H1 (cell line): ENCODE measurements around the gene FMNL2. TPM values are rescaled to one million over a fixed set of nuclear protein-coding genes. Genes with fewer than 3 reads are reported as not detected.

ENCODE experiments used
- CTCF ChIA-PET: fragments of 300-600 bp; sonication (Branson Sonifier 250); formaldehyde crosslinking; loops from one replicate; lab custom pipeline; 2021; ENCODE audit not compliant: partially characterized antibody; lab: Charles Lee
- POLR2A ChIA-PET: fragments of 300-600 bp; sonication (Branson Sonifier 250); formaldehyde crosslinking; loops from one replicate; lab custom pipeline; 2021; ENCODE audit warnings: inconsistent platforms; ENCODE audit not compliant: partially characterized antibody; lab: Charles Lee
- DNase-seq, 2 experiments: peaks; one replicate each; pipeline versions ENCODE4 v3.0.0 to v3.0.0-alpha.2; 2010 to 2022; ENCODE audit warnings: low spot score in 2 of 2, low read depth in 1 of 2, mixed read lengths in 1 of 2
- FAIRE-seq: peaks from 2 replicates; lab custom pipeline; 2011; peaks lifted over from hg19 to GRCh38; lab: Jason Lieb, UNC
- H2AFZ ChIP-seq: 2 replicates; pipeline ENCODE4 v1.8.1; 2012; ENCODE audit warnings: low read length, inconsistent platforms
- H2AK5ac ChIP-seq: 2 replicates; pipeline ENCODE4 v1.6.1; 2013; ENCODE audit warnings: low read depth, low read length
- H2BK120ac ChIP-seq: replicated peaks from 2 replicates; pipeline ENCODE3; 2013; ENCODE audit warnings: low read depth, low read length, inconsistent platforms
- H2BK12ac ChIP-seq: 2 replicates; pipeline ENCODE4 v1.6.1; 2013; ENCODE audit warnings: low read depth, low read length
- H2BK15ac ChIP-seq: 2 replicates; pipeline ENCODE4 v1.6.1; 2013; ENCODE audit warnings: low read length
- H2BK20ac ChIP-seq: 2 replicates; pipeline ENCODE4 v1.6.1; 2013; ENCODE audit warnings: low read length
- H2BK5ac ChIP-seq: 2 replicates; pipeline ENCODE4 v1.6.1; 2013; ENCODE audit warnings: low read depth, low read length
- H3K14ac ChIP-seq: 2 replicates; pipeline ENCODE4 v1.6.1; 2013; ENCODE audit warnings: inconsistent platforms; ENCODE audit not compliant: insufficient read length
- H3K18ac ChIP-seq: 2 replicates; pipeline ENCODE4 v1.6.1; 2013; ENCODE audit warnings: low read length; ENCODE audit errors: extremely low read depth
- H3K23ac ChIP-seq: 2 replicates; pipeline ENCODE4 v1.6.1; 2013; ENCODE audit warnings: inconsistent platforms; ENCODE audit not compliant: insufficient read length
- H3K23me2 ChIP-seq: 2 replicates; pipeline ENCODE4 v1.6.1; 2013; ENCODE audit warnings: low read depth, low read length
- H3K27ac ChIP-seq: 2 replicates; pipeline ENCODE4 v1.6.1; 2011; ENCODE audit warnings: low read depth, low read length, inconsistent platforms
- H3K27me3 ChIP-seq, 4 experiments: replicated peaks in 1 of 4; 1 replicate in 1 of 4; 2 replicates in 3 of 4; pipeline versions ENCODE4 v1.6.1 to v1.8.1; 2011 to 2013; ENCODE audit warnings: low read length in 3 of 4, mild to moderate bottlenecking in 3 of 4, inconsistent platforms in 2 of 4, mixed read lengths in 2 of 4, moderate library complexity in 1 of 4; ENCODE audit not compliant: control insufficient read depth in 3 of 4, insufficient read depth in 3 of 4; ENCODE audit errors: extremely low read depth in 1 of 4
- H3K36me3 ChIP-seq, 4 experiments: 2 replicates each; pipeline versions ENCODE4 v1.6.1 to v1.8.1; 2011 to 2013; ENCODE audit warnings: mild to moderate bottlenecking in 4 of 4, low read length in 3 of 4, moderate library complexity in 2 of 4, control low read depth in 1 of 4, inconsistent platforms in 1 of 4; ENCODE audit not compliant: insufficient read depth in 4 of 4, control insufficient read depth in 2 of 4
- H3K4ac ChIP-seq: replicated peaks from 2 replicates; pipeline ENCODE3; 2013; ENCODE audit warnings: low read length, low read depth, mixed read lengths, inconsistent platforms; ENCODE audit not compliant: insufficient read length
- H3K4me1 ChIP-seq, 4 experiments: replicated peaks in 1 of 4; 1 replicate in 1 of 4; 2 replicates in 3 of 4; pipeline versions ENCODE4 v1.6.1 to v1.8.1; 2011 to 2013; ENCODE audit warnings: low read length in 3 of 4, inconsistent platforms in 2 of 4, mixed read lengths in 1 of 4; ENCODE audit not compliant: insufficient read depth in 4 of 4, control insufficient read depth in 3 of 4
- H3K4me2 ChIP-seq, 2 experiments: 2 replicates each; pipeline versions ENCODE4 v1.6.1 to v1.8.1; 2011 to 2013; ENCODE audit warnings: low read depth in 2 of 2, low read length in 2 of 2, control low read depth in 1 of 2, inconsistent platforms in 1 of 2, mild to moderate bottlenecking in 1 of 2; ENCODE audit not compliant: insufficient read depth in 1 of 2
- H3K4me3 ChIP-seq, 4 experiments: fragments of 200-600, 300-600 bp in 1 of 4; sonication (generic), shearing (Covaris generic), sonication (Bioruptor Twin) in 1 of 4; 2 replicates each; pipeline versions ENCODE4 v1.5.1 to v1.8.1; 2011 to 2016; ENCODE audit warnings: low read length in 4 of 4, low read depth in 3 of 4, control low read depth in 2 of 4, inconsistent platforms in 2 of 4, mild to moderate bottlenecking in 2 of 4, mixed read lengths in 1 of 4, moderate library complexity in 1 of 4; ENCODE audit not compliant: insufficient read depth in 2 of 4; ENCODE audit errors: extremely low read depth in 1 of 4
- H3K56ac ChIP-seq: replicated peaks from 2 replicates; pipeline ENCODE3; 2013; ENCODE audit warnings: low read depth, mild to moderate bottlenecking, mixed read lengths, low read length, inconsistent platforms; ENCODE audit not compliant: insufficient read length
- H3K79me1 ChIP-seq: 2 replicates; pipeline ENCODE4 v1.6.1; 2013; ENCODE audit warnings: low read depth, low read length, control low read depth
- H3K79me2 ChIP-seq, 2 experiments: 2 replicates each; pipeline versions ENCODE4 v1.6.1 to v1.8.1; 2012 to 2013; ENCODE audit warnings: low read length in 2 of 2, mild to moderate bottlenecking in 2 of 2, inconsistent platforms in 1 of 2; ENCODE audit not compliant: insufficient read depth in 2 of 2, control insufficient read depth in 1 of 2
- H3K9ac ChIP-seq, 4 experiments: replicated peaks in 1 of 4; 1 replicate in 1 of 4; 2 replicates in 3 of 4; pipeline versions ENCODE4 v1.6.1 to v1.8.1; 2011 to 2013; ENCODE audit warnings: low read depth in 3 of 4, low read length in 3 of 4, control low read depth in 2 of 4, mild to moderate bottlenecking in 2 of 4, moderate library complexity in 2 of 4, inconsistent platforms in 1 of 4; ENCODE audit errors: extremely low read depth in 1 of 4
- H3K9me3 ChIP-seq, 2 experiments: 2 replicates each; pipeline versions ENCODE4 v1.6.1 to v1.8.1; 2012 to 2013; ENCODE audit warnings: mild to moderate bottlenecking in 2 of 2, moderate library complexity in 2 of 2, control low read depth in 1 of 2, inconsistent platforms in 1 of 2, low read depth in 1 of 2, low read length in 1 of 2, mixed read lengths in 1 of 2; ENCODE audit not compliant: insufficient read depth in 2 of 2
- H4K20me1 ChIP-seq, 2 experiments: replicated peaks in 1 of 2; 2 replicates each; pipeline versions ENCODE3 to v1.8.1; 2011 to 2013; ENCODE audit warnings: inconsistent platforms in 2 of 2, low read length in 2 of 2, mild to moderate bottlenecking in 1 of 2; ENCODE audit not compliant: insufficient read depth in 2 of 2, control insufficient read depth in 1 of 2
- H4K5ac ChIP-seq: 2 replicates; pipeline ENCODE4 v1.6.1; 2013; ENCODE audit warnings: low read length, low read depth, mixed read lengths, inconsistent platforms; ENCODE audit not compliant: insufficient read length
- H4K8ac ChIP-seq: 2 replicates; pipeline ENCODE4 v1.8.0; 2013; ENCODE audit warnings: mild to moderate bottlenecking, moderate library complexity, low read length, inconsistent platforms; ENCODE audit not compliant: insufficient read depth; ENCODE audit errors: extremely low read depth
- H4K91ac ChIP-seq: replicated peaks from 2 replicates; pipeline ENCODE3; 2013; ENCODE audit warnings: low read length, mixed read lengths, inconsistent platforms; ENCODE audit not compliant: insufficient read length
- ASH2L ChIP-seq: fragments of 200-600, 300-600 bp; sonication (generic); IDR thresholded peaks from one replicate; pipeline ENCODE4 v1.7.1; 2017; ENCODE audit warnings: low read length
- CBX5 ChIP-seq: fragments of 300-800, 300-1000 bp; sonication (generic); IDR thresholded peaks from 2 replicates; pipeline ENCODE4 v1.7.1; 2016; ENCODE audit warnings: antibody characterized with exemption, low read length, low read depth
- CHD1 ChIP-seq: IDR thresholded peaks from 2 replicates; pipeline ENCODE4 v1.6.1; 2012; ENCODE audit warnings: low read depth, low read length, improper control_type of control experiment
- CHD2 ChIP-seq: IDR thresholded peaks from 2 replicates; pipeline ENCODE4 v1.6.1; 2012; ENCODE audit warnings: low read length, improper control_type of control experiment
- CREB1 ChIP-seq: IDR thresholded peaks from 2 replicates; pipeline ENCODE4 v1.6.1; 2012; ENCODE audit warnings: inconsistent platforms
- EZH2 ChIP-seq: fragments of 200-600 bp; sonication (generic); IDR thresholded peaks from 2 replicates; pipeline ENCODE4 v1.7.1; 2012; ENCODE audit warnings: low read depth, mild to moderate bottlenecking, moderate library complexity, low read length, inconsistent platforms; ENCODE audit not compliant: severe bottlenecking
- FOSL1 ChIP-seq: IDR thresholded peaks from 2 replicates; pipeline ENCODE4 v1.6.1; 2011; ENCODE audit warnings: mild to moderate bottlenecking, low read depth, low read length, moderate library complexity; ENCODE audit not compliant: insufficient read depth
- GTF2F1 ChIP-seq: IDR thresholded peaks from 2 replicates; pipeline ENCODE4 v1.6.1; 2012; ENCODE audit warnings: low read depth, low read length, improper control_type of control experiment, borderline replicate concordance
- HDAC6 ChIP-seq: IDR thresholded peaks from one replicate; pipeline ENCODE4 v1.7.1; 2012; ENCODE audit warnings: low read depth, mild to moderate bottlenecking, inconsistent platforms, low read length, moderate library complexity
- MAFK ChIP-seq: IDR thresholded peaks from 2 replicates; pipeline ENCODE4 v1.6.1; 2012; ENCODE audit warnings: low read depth, mild to moderate bottlenecking, improper control_type of control experiment, low read length
- RBBP5 ChIP-seq: IDR thresholded peaks from 2 replicates; pipeline ENCODE4 v1.7.1; 2012; ENCODE audit warnings: low read depth, mild to moderate bottlenecking, inconsistent platforms, low read length, moderate library complexity, borderline replicate concordance
- RXRA ChIP-seq: IDR thresholded peaks from 2 replicates; pipeline ENCODE4 v1.6.1; 2011; ENCODE audit warnings: low read depth, mild to moderate bottlenecking, low read length, moderate library complexity; ENCODE audit not compliant: insufficient read depth
- SIN3A ChIP-seq, 2 experiments: IDR thresholded peaks in 1 of 2; conservative IDR thresholded peaks in 1 of 2; 2 replicates each; pipeline ENCODE4 v1.6.1; 2011 to 2012; ENCODE audit warnings: low read length in 2 of 2, improper control_type of control experiment in 1 of 2, low read depth in 1 of 2, mild to moderate bottlenecking in 1 of 2
- TAF1 ChIP-seq: IDR thresholded peaks from 2 replicates; pipeline ENCODE4 v1.6.1; 2011; ENCODE audit warnings: mild to moderate bottlenecking, low read depth, low read length
- WGBS, 2 experiments: shearing (Covaris generic) in 1 of 2; methylation state at CpG; one replicate each; pipeline versions ENCODE4 v1.1.6 to v1.1.7; 2013 to 2015; ENCODE audit warnings: low lambda C conversion rate in 2 of 2, mixed read lengths in 2 of 2, inconsistent platforms in 1 of 2, low coverage in 1 of 2, missing lambda C conversion rate in 1 of 2; ENCODE audit not compliant: insufficient replicate concordance in 2 of 2, insufficient coverage in 1 of 2, insufficient read length in 1 of 2; ENCODE audit errors: extremely low coverage in 1 of 2, missing lambda C conversion rate in 1 of 2; 5-methylcytosine and 5-hydroxymethylcytosine counted together
- polyA plus RNA-seq, 7 experiments: library from polyadenylated mRNA; depleted of rRNA in 3 of 7; stranded (reverse) in 5 of 7; unstranded in 2 of 7; fragments of >200 nt in 5 of 7; fragments of 200-250 nt in 2 of 7; gene quantifications; 1 replicate in 5 of 7; 2 replicates in 1 of 7; 4 replicates in 1 of 7; pipeline versions ENCODE4 v1.2.1 to v1.2.3, GENCODE V29; 2011 to 2013; ENCODE audit warnings: missing spikeins in 2 of 7, mixed read lengths in 2 of 7
- total RNA-seq: library from RNA; stranded (reverse); fragmentation: NEBNext Ultra II Directional; extraction: Animal tissue kit (Norgen Biotek cat#: 25700); gene quantifications from 2 replicates; pipeline ENCODE4 v1.2.1, GENCODE V29; 2021
- TF ChIP-seq, protein P1 (sequence below): IDR thresholded peaks from 2 replicates; pipeline ENCODE4 v1.6.1; 2012; ENCODE audit warnings: inconsistent platforms

Gene FMNL2
- total and polyA plus RNA-seq, 2 of the 8 experiments (the other 6 are each of a cell fraction or from before 2014, with no cell fraction given): 15.5 to 45.1 TPM

DNA sequence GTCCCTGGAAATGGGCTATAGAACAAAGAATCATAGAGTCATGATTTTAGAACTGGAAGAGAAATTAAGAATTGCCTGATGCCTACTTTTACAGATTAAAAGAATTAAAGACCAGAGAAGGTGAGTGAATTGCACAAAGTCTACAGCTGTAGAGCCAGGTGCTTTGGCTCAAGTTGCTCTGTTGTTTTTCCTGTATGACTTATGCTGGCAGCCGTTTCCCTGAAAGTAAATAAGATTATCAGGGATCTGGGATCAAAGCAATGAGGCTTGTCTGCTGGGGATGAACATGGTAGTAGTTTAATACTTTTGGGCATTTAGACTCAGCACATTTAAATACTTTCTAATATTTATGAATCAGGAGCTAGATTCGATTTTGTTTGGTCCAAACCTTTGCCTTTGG is 215.4 kb downstream of the FMNL2 start:
- POLR2A ChIA-PET: no interaction called here
- H2BK20ac ChIP-seq: no peak overlapping the region
- no peak overlapping the region for H2BK5ac ChIP-seq
- H2AFZ ChIP-seq: no peak overlapping the region
- no peak overlapping the region for H3K4me2 ChIP-seq
- no peak overlapping the region for H3K4me3 ChIP-seq
- H2AK5ac ChIP-seq: no peak overlapping the region
- no peak overlapping the region for H4K5ac ChIP-seq
- no peak overlapping the region for H3K14ac ChIP-seq
- no peak overlapping the region for H2BK15ac ChIP-seq
- H3K23me2 ChIP-seq: no peaks in the 10 kb centered on the region
- H3K36me3 ChIP-seq: peaks cover 0 to 2% (median 1%) of the 10 kb centered on the region in 4 experiments; a peak in 3 of 8 replicates
- no peak overlapping the region for H2BK120ac ChIP-seq
- H3K56ac ChIP-seq: no peak overlapping the region
- no peak overlapping the region for H4K8ac ChIP-seq
- no peaks in the 10 kb centered on the region for H3K9me3 ChIP-seq
- FAIRE-seq (no peak), DNase-seq (no peak)
- H3K79me2 ChIP-seq: no peaks in the 10 kb centered on the region
- H3K79me1 ChIP-seq: no peaks in the 10 kb centered on the region; the same call in 1 of the 2 replicates
- H3K18ac ChIP-seq: no peak overlapping the region
- WGBS, 2 experiments: 92% methylated on average over 2 of the region's 2 CpGs; no CpG with 5 or more reads in 1 of the 2 experiments
- no peaks in the 10 kb centered on the region for H3K4me1 ChIP-seq
- CTCF ChIA-PET: no interaction called here
- H3K23ac ChIP-seq: no peak overlapping the region
- peak overlapping the region in 1 of 4 experiments; percentile 53; a peak in 1 of 7 replicates for H3K9ac ChIP-seq
- no peak overlapping the region for H4K91ac ChIP-seq
- H3K27ac ChIP-seq: no peak overlapping the region
- no peaks in the 10 kb centered on the region for H4K20me1 ChIP-seq
- peaks cover 0 to 2% (median 0%) of the 10 kb centered on the region in 4 experiments; a peak in 1 of 7 replicates for H3K27me3 ChIP-seq
- no peak overlapping the region for H3K4ac ChIP-seq
- no peak overlapping the region for H2BK12ac ChIP-seq
- TF ChIP-seq TAF1: no peak
- no peak for TF ChIP-seq CHD1
- no peak for TF ChIP-seq SIN3A (conservative IDR thresholded peaks at IDR 0.05 in 1 of 2, IDR thresholded peaks at IDR 0.05 in 1 of 2; ENCODE audit: low read depth in 1 of 2, low read length in 2 of 2)
- no peak for TF ChIP-seq RXRA
- no peak for TF ChIP-seq CHD2
- TF ChIP-seq MAFK: no peak
- TF ChIP-seq CBX5: no peak
- TF ChIP-seq RBBP5: no peak
- no peak for TF ChIP-seq GTF2F1
- no peak for TF ChIP-seq HDAC6
- no peak for TF ChIP-seq ASH2L
- TF ChIP-seq, protein P1, sequence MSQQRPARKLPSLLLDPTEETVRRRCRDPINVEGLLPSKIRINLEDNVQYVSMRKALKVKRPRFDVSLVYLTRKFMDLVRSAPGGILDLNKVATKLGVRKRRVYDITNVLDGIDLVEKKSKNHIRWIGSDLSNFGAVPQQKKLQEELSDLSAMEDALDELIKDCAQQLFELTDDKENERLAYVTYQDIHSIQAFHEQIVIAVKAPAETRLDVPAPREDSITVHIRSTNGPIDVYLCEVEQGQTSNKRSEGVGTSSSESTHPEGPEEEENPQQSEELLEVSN: no peak
- TF ChIP-seq FOSL1: no peak
- no peak for TF ChIP-seq CREB1
- TF ChIP-seq EZH2: no peak
